HCT116 (cell line): ENCODE results near the gene NFATC1. TPM values are rescaled to one million over a fixed set of nuclear protein-coding genes. Genes with fewer than 3 reads are reported as not detected.

Experiments used
- ATAC-seq: fragments of 200-7000 bp; cut with Tn5 transposase; 2 replicates; pipeline ENCODE4 v1.9.1; 2020; ENCODE audit warnings: mild to moderate bottlenecking, moderate library complexity
- BruUV-seq: library from RNA; stranded (reverse); fragments of 400-500 nt; replicated peaks from 2 replicates; lab custom pipeline; 2021; lab: Mats Ljungman, UMichigan
- CTCF ChIA-PET: fragments of 300-600 bp; sonication (Branson Sonifier 250); formaldehyde crosslinking; loops from one replicate; lab custom pipeline; 2021; ENCODE audit warnings: antibody characterized with exemption; lab: Charles Lee
- POLR2A ChIA-PET: fragments of 300-600, 350-600 bp; sonication (Branson Sonifier 250); formaldehyde crosslinking; loops from one replicate; lab custom pipeline; 2021; ENCODE audit warnings: antibody characterized with exemption; lab: Charles Lee
- RAD21 ChIA-PET, 2 experiments: fragments of 300-600 bp; sonication (Branson Sonifier 250); formaldehyde crosslinking; loops; one replicate each; lab custom pipeline; 2023; ENCODE audit warnings: low total read pairs in 2 of 2; ENCODE audit not compliant: uncharacterized antibody in 2 of 2, unreplicated experiment in 2 of 2, low non-redundant PET in 1 of 2; lab: Charles Lee
- DNase-seq: peaks from one replicate; pipeline ENCODE4 v3.0.0-alpha.2; 2010; ENCODE audit warnings: low read depth, low spot score
- H2AFZ ChIP-seq: fragments of 200-600 bp; shearing (Covaris generic), sonication (generic); 2 replicates; pipeline ENCODE4 v1.6.1; 2017; ENCODE audit warnings: low read depth, mixed run types, mixed read lengths, antibody characterized with exemption, low read length; ENCODE audit not compliant: poor library complexity, severe bottlenecking
- H3K27ac ChIP-seq: 2 replicates; pipeline ENCODE4 v1.5.1; 2012; ENCODE audit warnings: low read depth, low read length
- H3K27me3 ChIP-seq: fragments of 200-600 bp; sonication (generic); 2 replicates; pipeline ENCODE4 v1.6.1; 2016; ENCODE audit warnings: mixed run types, low read length, mixed read lengths; ENCODE audit not compliant: insufficient read depth
- H3K36me3 ChIP-seq, 2 experiments: fragments of 200-500 bp in 1 of 2; fragments of 200-600 bp in 1 of 2; sonication (Bioruptor generic) in 1 of 2; sonication (generic) in 1 of 2; 2 replicates each; pipeline versions ENCODE4 v1.5.1 to v1.6.1; 2014 to 2016; ENCODE audit warnings: low read length in 2 of 2, inconsistent platforms in 1 of 2, mixed read lengths in 1 of 2, mixed run types in 1 of 2; ENCODE audit not compliant: insufficient read depth in 2 of 2, control insufficient read depth in 1 of 2
- H3K4me1 ChIP-seq, 2 experiments: fragments of 200-600 bp in 1 of 2; sonication (generic) in 1 of 2; 2 replicates each; pipeline versions ENCODE4 v1.5.1 to v1.6.1; 2012 to 2017; ENCODE audit warnings: low read length in 2 of 2, inconsistent platforms in 1 of 2, mild to moderate bottlenecking in 1 of 2, mixed read lengths in 1 of 2, mixed run types in 1 of 2, moderate library complexity in 1 of 2; ENCODE audit not compliant: insufficient read depth in 2 of 2, control insufficient read depth in 1 of 2
- H3K4me2 ChIP-seq: fragments of 200-600 bp; sonication (generic); 2 replicates; pipeline ENCODE4 v1.6.1; 2017; ENCODE audit warnings: mixed run types, low read length, mixed read lengths
- H3K4me3 ChIP-seq, 2 experiments: fragments of 200-600 bp in 1 of 2; sonication (generic) in 1 of 2; replicated peaks in 1 of 2; 2 replicates each; pipeline ENCODE4 v1.5.1; 2011 to 2016; ENCODE audit warnings: low read length in 2 of 2, control low read depth in 1 of 2, low read depth in 1 of 2, mild to moderate bottlenecking in 1 of 2, mixed read lengths in 1 of 2, mixed run types in 1 of 2
- H3K79me2 ChIP-seq: fragments of 200-600 bp; sonication (generic); 2 replicates; pipeline ENCODE4 v1.6.1; 2017; ENCODE audit warnings: mild to moderate bottlenecking, mixed run types, low read length, moderate library complexity, mixed read lengths; ENCODE audit not compliant: insufficient read depth
- H3K9ac ChIP-seq: fragments of 200-600 bp; sonication (generic); 2 replicates; pipeline ENCODE4 v1.6.1; 2016; ENCODE audit warnings: low read length, mixed read lengths
- H3K9me2 ChIP-seq: fragments of 200-600 bp; sonication (generic), shearing (Covaris generic); 2 replicates; pipeline ENCODE4 v1.6.1; 2017; ENCODE audit warnings: mixed run types, mild to moderate bottlenecking, moderate library complexity; ENCODE audit not compliant: insufficient read depth
- H3K9me3 ChIP-seq, 2 experiments: fragments of 200-500 bp in 1 of 2; fragments of 200-600 bp in 1 of 2; sonication (Bioruptor generic) in 1 of 2; sonication (generic) in 1 of 2; 2 replicates each; pipeline ENCODE4 v1.6.1; 2014 to 2017; ENCODE audit warnings: low read length in 2 of 2, mixed read lengths in 2 of 2, inconsistent platforms in 1 of 2, low read depth in 1 of 2, mild to moderate bottlenecking in 1 of 2, mixed run types in 1 of 2, moderate library complexity in 1 of 2; ENCODE audit not compliant: control insufficient read depth in 1 of 2, insufficient read depth in 1 of 2
- H4K20me1 ChIP-seq: fragments of 200-600 bp; sonication (generic), shearing (Covaris generic); 2 replicates; pipeline ENCODE4 v1.6.1; 2017; ENCODE audit warnings: mixed run types, mild to moderate bottlenecking, moderate library complexity; ENCODE audit not compliant: insufficient read depth
- ATF3 ChIP-seq: IDR thresholded peaks from 2 replicates; pipeline ENCODE4 v1.6.1; 2012
- CTCF ChIP-seq, 3 experiments: fragments of 200-600 bp in 1 of 3; sonication (generic) in 1 of 3; IDR thresholded peaks in 2 of 3; conservative IDR thresholded peaks in 1 of 3; 2 replicates each; pipeline ENCODE4 v1.5.1; 2012 to 2017; ENCODE audit warnings: low read depth in 2 of 3, low read length in 2 of 3, antibody characterized with exemption in 1 of 3, borderline replicate concordance in 1 of 3, control low read depth in 1 of 3, mild to moderate bottlenecking in 1 of 3, mixed read lengths in 1 of 3, mixed run types in 1 of 3, moderate library complexity in 1 of 3; ENCODE audit not compliant: insufficient read depth in 1 of 3
- EGR1 ChIP-seq: IDR thresholded peaks from 2 replicates; pipeline ENCODE4 v1.6.1; 2012; ENCODE audit warnings: low read depth
- EZH2phosphoT487 ChIP-seq: fragments of 200-600 bp; IDR thresholded peaks from 2 replicates; pipeline ENCODE4 v1.6.1; 2018; ENCODE audit warnings: antibody characterized with exemption, borderline replicate concordance
- JUND ChIP-seq: IDR thresholded peaks from 2 replicates; pipeline ENCODE4 v1.6.1; 2012
- POLR2A ChIP-seq: IDR thresholded peaks from 2 replicates; pipeline ENCODE4 v1.7.0; 2011; ENCODE audit warnings: borderline replicate concordance; ENCODE audit not compliant: insufficient read depth, insufficient read length; ENCODE audit errors: extremely low read depth
- POLR2AphosphoS5 ChIP-seq: IDR thresholded peaks from 2 replicates; pipeline ENCODE4 v1.6.1; 2011; ENCODE audit warnings: mild to moderate bottlenecking, low read depth, low read length, moderate library complexity
- TCF7L2 ChIP-seq: IDR thresholded peaks from 2 replicates; pipeline ENCODE4 v1.7.0; 2011; ENCODE audit warnings: borderline replicate concordance, inconsistent platforms; ENCODE audit not compliant: insufficient read depth, insufficient read length; ENCODE audit errors: extremely low read depth
- YY1 ChIP-seq: IDR thresholded peaks from 2 replicates; pipeline ENCODE4 v1.6.1; 2011; ENCODE audit warnings: low read length, low read depth, moderate library complexity, mild to moderate bottlenecking; ENCODE audit not compliant: insufficient replicate concordance; ENCODE audit errors: extremely low read depth
- ZFX ChIP-seq: fragments of 450-650 bp; IDR thresholded peaks from 2 replicates; pipeline ENCODE4 v1.6.1; 2017
- intact Hi-C: fragments of 100-400 bp; cut with micrococcal nuclease; formaldehyde crosslinking; loops from 2 replicates; pipeline ENCODE4 v1.10.0; 2022
- total RNA-seq: library from RNA; stranded (reverse); gene quantifications from one replicate; pipeline ENCODE4 v1.2.1, GENCODE V29; 2021; ENCODE audit not compliant: unreplicated experiment
- TF ChIP-seq, protein P1 (sequence below): IDR thresholded peaks from 2 replicates; pipeline ENCODE4 v1.6.1; 2012
- TF ChIP-seq, protein P2 (sequence below): IDR thresholded peaks from 2 replicates; pipeline ENCODE4 v1.6.1; 2011; ENCODE audit warnings: mild to moderate bottlenecking, low read length, moderate library complexity; ENCODE audit not compliant: insufficient replicate concordance; ENCODE audit errors: extremely low read depth

The NFATC1 gene
- total RNA-seq, 1 experiment from 2014 or later = 20.8 TPM

- intact Hi-C loops = no loop called here
- TF ChIP-seq ATF3 = no peak
- TF ChIP-seq, protein P1, sequence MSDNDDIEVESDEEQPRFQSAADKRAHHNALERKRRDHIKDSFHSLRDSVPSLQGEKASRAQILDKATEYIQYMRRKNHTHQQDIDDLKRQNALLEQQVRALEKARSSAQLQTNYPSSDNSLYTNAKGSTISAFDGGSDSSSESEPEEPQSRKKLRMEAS = no peak
- TF ChIP-seq POLR2A = no peak
- no peak for TF ChIP-seq JUND
- TF ChIP-seq YY1 = no peak
- no peak for TF ChIP-seq ZFX
- TF ChIP-seq EGR1 = no peak
- no peak for TF ChIP-seq TCF7L2
- H3K79me2 ChIP-seq = no peaks in the 10 kb centered on the region
- no peaks in the 10 kb centered on the region for H4K20me1 ChIP-seq
- no peaks in the 10 kb centered on the region for H3K9me2 ChIP-seq
- no peak overlapping the region for H3K4me2 ChIP-seq
- no peaks in the 10 kb centered on the region for H3K36me3 ChIP-seq
- RAD21 ChIA-PET = no interaction called here
- no peaks in the 10 kb centered on the region for H3K27me3 ChIP-seq
- H3K9ac ChIP-seq = no peak overlapping the region
- CTCF ChIA-PET = no interaction called here
- no peaks in the 10 kb centered on the region for H3K4me1 ChIP-seq
- H3K27ac ChIP-seq = no peak overlapping the region
- no peak overlapping the region for H2AFZ ChIP-seq
- DNase-seq = no peak
- H3K9me3 ChIP-seq = no peaks in the 10 kb centered on the region
- H3K4me3 ChIP-seq = no peak overlapping the region
- ATAC-seq = no peak
- no TSS peak for BruUV-seq
- POLR2A ChIA-PET = no interaction called here
Measured at GRCh38 chr18:79521416-79522205, 125.9 kb downstream of the NFATC1 start.

- ATAC-seq = no peak
- BruUV-seq = no TSS peak
- POLR2A ChIA-PET = no interaction called here
- Histone ChIP-seq H3K4me1 (no peaks in the 10 kb centered on the region), H3K9me3 (no peaks in the 10 kb centered on the region), H4K20me1 (no peaks in the 10 kb centered on the region), H3K36me3 (no peaks in the 10 kb centered on the region), H2AFZ (no peak overlapping the region), H3K4me3 (no peak overlapping the region)
- DNase-seq = no peak
- TF ChIP-seq EZH2phosphoT487 = no peak
- TF ChIP-seq CTCF (IDR thresholded peaks at IDR 0.05 in 2 of 3, conservative IDR thresholded peaks at IDR 0.05 in 1 of 3; ENCODE audit: borderline replicate concordance in 1 of 3, insufficient read depth in 1 of 3, low read depth in 2 of 3, low read length in 2 of 3) = no peak
- TF ChIP-seq JUND = no peak
- TF ChIP-seq, protein P2, sequence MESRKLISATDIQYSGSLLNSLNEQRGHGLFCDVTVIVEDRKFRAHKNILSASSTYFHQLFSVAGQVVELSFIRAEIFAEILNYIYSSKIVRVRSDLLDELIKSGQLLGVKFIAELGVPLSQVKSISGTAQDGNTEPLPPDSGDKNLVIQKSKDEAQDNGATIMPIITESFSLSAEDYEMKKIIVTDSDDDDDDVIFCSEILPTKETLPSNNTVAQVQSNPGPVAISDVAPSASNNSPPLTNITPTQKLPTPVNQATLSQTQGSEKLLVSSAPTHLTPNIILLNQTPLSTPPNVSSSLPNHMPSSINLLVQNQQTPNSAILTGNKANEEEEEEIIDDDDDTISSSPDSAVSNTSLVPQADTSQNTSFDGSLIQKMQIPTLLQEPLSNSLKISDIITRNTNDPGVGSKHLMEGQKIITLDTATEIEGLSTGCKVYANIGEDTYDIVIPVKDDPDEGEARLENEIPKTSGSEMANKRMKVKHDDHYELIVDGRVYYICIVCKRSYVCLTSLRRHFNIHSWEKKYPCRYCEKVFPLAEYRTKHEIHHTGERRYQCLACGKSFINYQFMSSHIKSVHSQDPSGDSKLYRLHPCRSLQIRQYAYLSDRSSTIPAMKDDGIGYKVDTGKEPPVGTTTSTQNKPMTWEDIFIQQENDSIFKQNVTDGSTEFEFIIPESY = no peak
- no peak for TF ChIP-seq POLR2AphosphoS5
- TF ChIP-seq ZFX = no peak
- no peak for TF ChIP-seq YY1
- TF ChIP-seq, all 23 proteins: peak for 0
- no peak overlapping the region for H3K4me2 ChIP-seq
- no peaks in the 10 kb centered on the region for H3K27me3 ChIP-seq
- no peak overlapping the region for H3K9ac ChIP-seq
- intact Hi-C loops = no loop called here
- H3K27ac ChIP-seq = no peak overlapping the region
- RAD21 ChIA-PET = no interaction called here
- CTCF ChIA-PET = no interaction called here
- no peaks in the 10 kb centered on the region for H3K79me2 ChIP-seq
- H3K9me2 ChIP-seq = no peaks in the 10 kb centered on the region
Measured at GRCh38 chr18:79522451-79523205, 126.9 kb downstream of the NFATC1 start.
